GM20431 (cell line): ENCODE results near the gene CFAP46.
"Not testable (repeated sequence)": the region's sequence is repeated elsewhere in the genome, so short reads cannot be mapped to it uniquely, and the experiment has no call there.

Source experiments
- in situ Hi-C: fragments of 300-500 bp; cut with MseI, MboI; formaldehyde crosslinking; loops from one replicate; pipeline ENCODE4 v1.15.0; 2020; ENCODE audit warnings: low sequenced_read_pairs; ENCODE audit not compliant: unreplicated experiment

CFAP46 gene

GRCh38 chr10:132964707-132965410 lies 22.5 kb upstream of the CFAP46 start:
- in situ Hi-C loops = not testable (repeated sequence)

GRCh38 chr10:132964231-132964630 lies 21.9 kb upstream of the CFAP46 start:
- in situ Hi-C loops = no loop called here

GRCh38 chr10:132963430-132963960 lies 21.1 kb upstream of the CFAP46 start:
- in situ Hi-C loops = no loop called here

GRCh38 chr10:132962623-132963429 lies 20.5 kb upstream of the CFAP46 start:
- in situ Hi-C loops = no loop called here

GRCh38 chr10:132961787-132962622 lies 19.6 kb upstream of the CFAP46 start:
- in situ Hi-C loops = no loop called here

- in situ Hi-C loops = no loop called here
These were observed 19.0 kb upstream of the CFAP46 start for GRCh38 chr10:132961420-132961786.

- in situ Hi-C loops = no loop called here
These were observed 18.5 kb upstream of the CFAP46 start for GRCh38 chr10:132960631-132961419.

- in situ Hi-C loops = no loop called here
These were observed 17.7 kb upstream of the CFAP46 start for GRCh38 chr10:132960071-132960472.

GRCh38 chr10:132959559-132959961 lies 17.2 kb upstream of the CFAP46 start:
- in situ Hi-C loops = no loop called here

- in situ Hi-C loops = no loop called here
These were observed 16.7 kb upstream of the CFAP46 start for GRCh38 chr10:132958883-132959558.

- in situ Hi-C loops = no loop called here
These were observed 15.9 kb upstream of the CFAP46 start for GRCh38 chr10:132957981-132958882.

GRCh38 chr10:132957131-132957530 lies 14.8 kb upstream of the CFAP46 start:
- in situ Hi-C loops = no loop called here

GRCh38 chr10:132956259-132956658 lies 13.9 kb upstream of the CFAP46 start:
- in situ Hi-C loops = not testable (repeated sequence)

- in situ Hi-C loops = no loop called here
These were observed 13.1 kb upstream of the CFAP46 start for GRCh38 chr10:132955479-132955878.

GRCh38 chr10:132953428-132953827 lies 11.1 kb upstream of the CFAP46 start:
- in situ Hi-C loops = no loop called here

- in situ Hi-C loops = no loop called here
These were observed 9.6 kb upstream of the CFAP46 start for GRCh38 chr10:132951926-132952325.

- in situ Hi-C loops = no loop called here
These were observed 6.0 kb upstream of the CFAP46 start for GRCh38 chr10:132948351-132948750.

- in situ Hi-C loops = no loop called here
These were observed 5.5 kb upstream of the CFAP46 start for GRCh38 chr10:132947843-132948242.
